Measurements from ENCODE around the gene LYPD4. TPM values are rescaled to one million over a fixed set of nuclear protein-coding genes. Genes with fewer than 3 reads are reported as not detected.

The LYPD4 gene
- total and polyA plus RNA-seq, 12 donors: not detected

DNA sequence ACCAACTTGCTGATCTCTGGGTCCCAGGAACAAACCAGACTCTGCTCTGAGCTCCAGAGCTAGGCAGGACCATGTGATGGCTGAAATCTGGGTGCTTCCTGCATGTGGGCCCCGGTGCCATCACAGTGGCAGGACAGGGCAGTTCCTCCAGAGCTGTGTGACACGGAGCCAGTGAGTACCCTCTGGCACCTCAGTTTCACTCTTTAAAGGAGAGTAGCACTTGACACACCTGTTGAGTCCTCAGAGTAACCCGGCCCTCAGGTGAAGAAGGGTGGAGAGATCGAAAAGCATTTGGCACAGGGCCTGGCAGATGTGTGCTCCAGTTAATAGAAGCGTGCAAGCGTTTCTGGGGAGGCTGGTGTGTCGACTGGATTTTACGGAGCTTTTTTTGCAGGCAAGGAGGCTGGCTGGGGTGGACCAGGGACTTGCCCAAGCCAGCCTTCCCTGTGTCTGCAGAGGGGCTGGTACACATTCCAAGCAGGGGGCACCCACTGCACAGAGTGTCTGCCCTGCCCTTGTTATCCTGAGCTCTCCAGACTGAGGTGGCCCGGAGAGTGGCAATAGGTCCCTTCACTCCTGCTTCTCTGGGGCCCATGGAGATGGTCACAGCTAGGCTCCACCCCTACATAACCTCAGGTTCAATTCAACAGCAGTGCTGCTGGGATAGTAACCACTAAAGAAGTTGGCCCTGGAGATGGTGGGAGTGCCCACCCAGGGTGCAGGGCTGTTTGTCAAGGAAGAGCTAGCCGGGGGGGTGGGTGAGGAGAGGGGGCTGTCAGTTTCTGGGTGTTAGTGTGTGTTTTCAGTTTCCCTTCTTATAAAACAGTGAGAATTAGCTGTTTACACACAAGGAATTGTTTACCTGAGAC is 23.9 kb upstream of the LYPD4 start:
- Histone ChIP-seq H3K4me3 (no peak overlapping the region), H3K27me3 (no peaks in the 10 kb centered on the region), H3K4me1 (peaks cover 0 to 81% (median 57%) of the 10 kb centered on the region in 9 donors), H3K36me3 (peaks cover 0 to 92% (median 49%) of the 10 kb centered on the region in 9 donors), H3K27ac (peak overlapping the region in 1 of 10 donors; percentile 10), H3K9me3 (no peaks in the 10 kb centered on the region)
- 83 to 86% methylated on average over 10 of the region's 10 CpGs for WGBS, 2 donors
- ATAC-seq (no peak), DNase-seq (no peak)
- TF ChIP-seq, protein P1, sequence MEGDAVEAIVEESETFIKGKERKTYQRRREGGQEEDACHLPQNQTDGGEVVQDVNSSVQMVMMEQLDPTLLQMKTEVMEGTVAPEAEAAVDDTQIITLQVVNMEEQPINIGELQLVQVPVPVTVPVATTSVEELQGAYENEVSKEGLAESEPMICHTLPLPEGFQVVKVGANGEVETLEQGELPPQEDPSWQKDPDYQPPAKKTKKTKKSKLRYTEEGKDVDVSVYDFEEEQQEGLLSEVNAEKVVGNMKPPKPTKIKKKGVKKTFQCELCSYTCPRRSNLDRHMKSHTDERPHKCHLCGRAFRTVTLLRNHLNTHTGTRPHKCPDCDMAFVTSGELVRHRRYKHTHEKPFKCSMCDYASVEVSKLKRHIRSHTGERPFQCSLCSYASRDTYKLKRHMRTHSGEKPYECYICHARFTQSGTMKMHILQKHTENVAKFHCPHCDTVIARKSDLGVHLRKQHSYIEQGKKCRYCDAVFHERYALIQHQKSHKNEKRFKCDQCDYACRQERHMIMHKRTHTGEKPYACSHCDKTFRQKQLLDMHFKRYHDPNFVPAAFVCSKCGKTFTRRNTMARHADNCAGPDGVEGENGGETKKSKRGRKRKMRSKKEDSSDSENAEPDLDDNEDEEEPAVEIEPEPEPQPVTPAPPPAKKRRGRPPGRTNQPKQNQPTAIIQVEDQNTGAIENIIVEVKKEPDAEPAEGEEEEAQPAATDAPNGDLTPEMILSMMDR (IDR thresholded peaks at IDR 0.05): no peak
- intact Hi-C loops (cut with DNase I): no loop called here

DNA sequence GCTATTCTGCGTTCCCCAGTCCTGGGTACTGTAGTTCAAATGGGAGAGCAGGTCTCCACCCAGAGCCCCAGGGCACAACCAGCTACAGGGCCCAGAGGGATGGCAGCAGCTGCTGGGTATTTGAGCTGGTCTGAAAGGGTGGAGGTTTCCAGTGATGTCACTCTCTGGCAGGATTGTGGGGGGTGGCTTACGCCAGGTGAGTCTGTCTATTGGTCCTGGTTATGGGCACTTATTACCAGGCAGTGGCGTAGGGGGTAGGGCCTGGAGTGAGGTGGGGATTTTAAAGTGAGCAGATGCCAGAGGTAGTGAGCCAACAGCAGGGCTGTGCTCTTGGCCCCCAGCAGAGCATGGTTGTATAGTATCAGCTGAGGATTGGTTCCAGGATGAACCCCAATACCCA is 21.8 kb upstream of the LYPD4 start:
- DNase-seq: no peak
- Histone ChIP-seq H3K4me3 (no peak overlapping the region), H3K36me3 (peaks cover 0 to 100% (median 46%) of the 10 kb centered on the region in 9 donors), H3K27me3 (no peaks in the 10 kb centered on the region), H3K27ac (no peak overlapping the region), H3K4me1 (peaks cover 2 to 81% (median 56%) of the 10 kb centered on the region in 9 donors), H3K9me3 (no peaks in the 10 kb centered on the region)
- TF ChIP-seq, protein P1 (IDR thresholded peaks at IDR 0.05): no peak
- ATAC-seq: no peak
- intact Hi-C loops (cut with DNase I): no loop called here
- 90 to 93% methylated on average over 3 of the region's 3 CpGs for WGBS, 2 donors

DNA sequence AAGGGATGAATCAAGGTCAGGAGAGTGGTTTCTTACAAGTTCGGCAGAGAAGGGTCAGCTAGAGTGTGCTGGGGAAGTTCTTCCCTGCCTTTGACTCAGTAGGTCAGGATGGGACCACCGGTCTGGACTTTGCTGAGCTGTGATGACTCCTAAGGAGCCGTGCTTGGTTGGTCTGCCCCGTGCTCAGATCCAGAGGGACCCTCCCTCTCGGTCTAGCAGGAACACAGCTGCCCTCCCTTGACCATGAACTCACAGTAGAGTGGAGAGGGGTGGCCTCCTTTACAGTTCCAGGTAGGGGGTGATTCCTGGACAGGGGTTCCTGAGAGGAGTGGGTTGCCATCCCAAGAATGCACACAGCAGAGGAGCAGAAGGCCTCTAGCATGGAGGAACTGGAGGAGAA is 19.9 kb upstream of the LYPD4 start:
- no peak overlapping the region for H3K27ac ChIP-seq
- no peak overlapping the region for H3K4me3 ChIP-seq
- H3K27me3 ChIP-seq: no peaks in the 10 kb centered on the region
- peaks cover 7 to 70% (median 48%) of the 10 kb centered on the region in 9 donors for H3K4me1 ChIP-seq
- H3K36me3 ChIP-seq: peaks cover 0 to 87% (median 32%) of the 10 kb centered on the region in 9 donors
- 88 to 91% methylated on average over 5 of the region's 5 CpGs for WGBS, 2 donors
- DNase-seq (no peak), ATAC-seq (no peak)
- no peaks in the 10 kb centered on the region for H3K9me3 ChIP-seq
- TF ChIP-seq, protein P1 (IDR thresholded peaks at IDR 0.05): no peak
- intact Hi-C loops (cut with DNase I): loop anchor here in 3 of 10 donors (5.0 kb wide), 1 partner anchor 93 kb away; the partner anchor contains the start of gene RABAC1 (in 3 of the 3)

DNA sequence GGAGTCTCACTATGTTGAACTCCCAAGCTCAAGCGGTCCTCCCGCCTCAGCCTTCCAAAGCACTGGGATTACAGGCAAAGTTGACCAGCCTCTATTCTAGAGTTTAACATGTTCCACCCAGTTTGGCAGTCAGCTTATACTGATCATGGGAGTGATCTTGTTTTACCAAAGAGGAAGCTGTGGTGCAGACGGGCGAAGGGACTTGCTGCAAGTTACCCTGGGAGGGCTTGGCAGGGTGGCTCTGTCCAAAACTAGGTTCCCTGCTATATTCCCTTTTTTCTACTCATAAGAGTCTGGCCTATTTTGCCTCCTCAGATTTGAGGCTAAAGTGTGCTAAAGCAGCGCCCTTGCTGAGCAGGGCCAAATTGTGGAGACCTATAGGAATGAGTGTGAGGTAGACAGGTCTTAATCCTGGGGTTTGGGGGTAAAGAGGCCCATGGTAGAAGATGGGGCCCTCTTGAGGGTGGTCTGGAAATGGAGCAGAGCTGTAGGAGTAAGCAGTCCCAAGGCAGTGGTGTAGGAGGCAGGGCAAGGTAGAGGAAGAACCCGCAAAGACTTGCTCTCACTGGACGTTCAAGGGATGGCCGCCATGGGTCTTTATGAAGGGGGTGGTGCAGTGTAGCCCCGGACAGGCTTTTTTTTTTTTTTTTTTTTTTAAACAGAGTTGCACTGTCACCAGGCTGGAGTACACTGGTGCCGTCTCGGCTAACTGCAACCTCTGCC is 18.9 kb upstream of the LYPD4 start:
- 83 to 85% methylated on average over 11 of the region's 11 CpGs for WGBS, 2 donors
- peaks cover 7 to 69% (median 47%) of the 10 kb centered on the region in 9 donors for H3K4me1 ChIP-seq
- TF ChIP-seq, protein P1 (IDR thresholded peaks at IDR 0.05): no peak

More for the DNA sequence above, 18.9 kb upstream of the LYPD4 start:
- H3K27me3 ChIP-seq: no peaks in the 10 kb centered on the region
- intact Hi-C loops (cut with DNase I): loop anchor here in 3 of 10 donors (5.0 kb wide), 1 partner anchor 94 kb away; the partner anchor contains the start of gene RABAC1 (in 3 of the 3)
- no peak for ATAC-seq
- H3K9me3 ChIP-seq: no peaks in the 10 kb centered on the region
- peaks cover 0 to 77% (median 30%) of the 10 kb centered on the region in 9 donors for H3K36me3 ChIP-seq
- peak overlapping the region in 1 of 10 donors; percentile 94 for H3K27ac ChIP-seq
- DNase-seq: no peak
- no peak overlapping the region for H3K4me3 ChIP-seq
